GM19324 (cell line): ENCODE data around the gene NUAK1.

Experiments used
- ATAC-seq: cut with Tn5 transposase; IDR thresholded peaks from one replicate; pipeline ENCODE4 v1.9.1; 2021; ENCODE audit warnings: mild to moderate bottlenecking, moderate library complexity; ENCODE audit not compliant: unreplicated experiment, low FRiP score

NUAK1 gene

GRCh38 chr12:106113042-106113441 is 25.7 kb downstream of the NUAK1 start:
- no peak for ATAC-seq

- no peak for ATAC-seq
Measured at GRCh38 chr12:106112145-106112821, 26.5 kb downstream of the NUAK1 start.

- ATAC-seq: no peak
Measured at GRCh38 chr12:106110626-106111300, 28.0 kb downstream of the NUAK1 start.

GRCh38 chr12:106109168-106109910 is 29.4 kb downstream of the NUAK1 start:
- ATAC-seq: no peak

- ATAC-seq: no peak
Measured at GRCh38 chr12:106108185-106108835, 30.4 kb downstream of the NUAK1 start.

- no peak for ATAC-seq
Measured at GRCh38 chr12:106107566-106107965, 31.2 kb downstream of the NUAK1 start.

- no peak for ATAC-seq
Measured at GRCh38 chr12:106106892-106107291, 31.9 kb downstream of the NUAK1 start.

GRCh38 chr12:106106061-106106566 is 32.6 kb downstream of the NUAK1 start:
- no peak for ATAC-seq

GRCh38 chr12:106101803-106102202 is 37.0 kb downstream of the NUAK1 start:
- ATAC-seq: no peak

GRCh38 chr12:106098691-106099200 is 40.0 kb downstream of the NUAK1 start:
- no peak for ATAC-seq

- no peak for ATAC-seq
Measured at GRCh38 chr12:106097011-106097410, 41.7 kb downstream of the NUAK1 start.

- no peak for ATAC-seq
Measured at GRCh38 chr12:106096376-106096775, 42.4 kb downstream of the NUAK1 start.

- no peak for ATAC-seq
Measured at GRCh38 chr12:106094304-106094703, 44.5 kb downstream of the NUAK1 start.

GRCh38 chr12:106093246-106093645 is 45.5 kb downstream of the NUAK1 start:
- ATAC-seq: no peak

- ATAC-seq: no peak
Measured at GRCh38 chr12:106091446-106091820, 47.3 kb downstream of the NUAK1 start.

GRCh38 chr12:106090591-106091445 is 47.9 kb downstream of the NUAK1 start:
- ATAC-seq: no peak

- no peak for ATAC-seq
Measured at GRCh38 chr12:106089935-106090334, 48.8 kb downstream of the NUAK1 start.

GRCh38 chr12:106088811-106089485 is 49.8 kb downstream of the NUAK1 start:
- no peak for ATAC-seq

- no peak for ATAC-seq
Measured at GRCh38 chr12:106088246-106088808, 50.4 kb downstream of the NUAK1 start.
